Endothelial cell of umbilical vein (primary cell): Measurements from ENCODE around the gene M1AP. TPM values are rescaled to one million over a fixed set of nuclear protein-coding genes. Genes with fewer than 3 reads are reported as not detected.
A peak's percentile ranks its signal among the peaks of the same experiment; 100 is the strongest.

Experiments
- BruUV-seq: library from RNA; stranded (reverse); fragments of 400-500 nt; replicated peaks from 2 replicates; lab custom pipeline; 2021; lab: Mats Ljungman, UMichigan
- CTCF ChIA-PET: fragments of 300-600, 350-600 bp; sonication (Branson Sonifier 250); formaldehyde crosslinking; loops from one replicate; lab custom pipeline; 2021; ENCODE audit warnings: antibody characterized with exemption, inconsistent platforms; lab: Charles Lee
- POLR2A ChIA-PET: fragments of 300-600, 350-600 bp; sonication (Branson Sonifier 250); formaldehyde crosslinking; loops from one replicate; lab custom pipeline; 2021; ENCODE audit warnings: antibody characterized with exemption, inconsistent platforms; lab: Charles Lee
- DNase-seq: peaks from one replicate; pipeline ENCODE4 v3.0.0-alpha.2; 2011; ENCODE audit warnings: low read depth, low spot score
- FAIRE-seq: peaks from 2 replicates; lab custom pipeline; 2011; peaks lifted over from hg19 to GRCh38; lab: Jason Lieb, UNC
- H2AFZ ChIP-seq: 2 replicates; pipeline ENCODE4 v1.6.0; 2012; ENCODE audit warnings: low read depth, low read length, control low read depth, inconsistent platforms
- H3K27ac ChIP-seq: 2 replicates; pipeline ENCODE4 v1.5.1; 2011; ENCODE audit warnings: low read depth, mild to moderate bottlenecking, control low read depth, low read length, moderate library complexity; ENCODE audit not compliant: insufficient read depth
- H3K27me3 ChIP-seq, 2 experiments: 2 replicates each; pipeline versions ENCODE4 v1.6.0 to v1.6.1; 2011; ENCODE audit warnings: low read length in 2 of 2, mixed read lengths in 1 of 2; ENCODE audit not compliant: control insufficient read depth in 2 of 2, insufficient read depth in 2 of 2
- H3K36me3 ChIP-seq, 2 experiments: 2 replicates in 1 of 2; 3 replicates in 1 of 2; pipeline ENCODE4 v1.5.1; 2011; ENCODE audit warnings: low read length in 2 of 2, mild to moderate bottlenecking in 1 of 2, moderate library complexity in 1 of 2; ENCODE audit not compliant: control insufficient read depth in 2 of 2, insufficient read depth in 2 of 2; ENCODE audit errors: extremely low read depth in 1 of 2
- H3K4me1 ChIP-seq: 3 replicates; pipeline ENCODE4 v1.5.1; 2011; ENCODE audit warnings: mild to moderate bottlenecking, low read length; ENCODE audit not compliant: control insufficient read depth, insufficient read depth; ENCODE audit errors: extremely low read depth
- H3K4me2 ChIP-seq: 2 replicates; pipeline ENCODE4 v1.6.1; 2011; ENCODE audit warnings: low read length, control low read depth, mixed read lengths; ENCODE audit not compliant: insufficient read depth
- H3K4me3 ChIP-seq, 3 experiments: fragments of 200-600 bp in 1 of 3; sonication (generic), shearing (Covaris generic) in 1 of 3; replicated peaks in 1 of 3; 2 replicates each; pipeline ENCODE4 v1.5.1; 2011 to 2016; ENCODE audit warnings: control low read depth in 3 of 3, low read length in 3 of 3, mild to moderate bottlenecking in 2 of 3, inconsistent platforms in 1 of 3, low read depth in 1 of 3, moderate library complexity in 1 of 3; ENCODE audit not compliant: insufficient read depth in 1 of 3
- H3K79me2 ChIP-seq: 2 replicates; pipeline ENCODE4 v1.6.0; 2012; ENCODE audit warnings: low read length, inconsistent platforms; ENCODE audit not compliant: control insufficient read depth, insufficient read depth
- H3K9ac ChIP-seq: replicated peaks from 2 replicates; pipeline ENCODE3; 2011; ENCODE audit warnings: low read length, control low read depth; ENCODE audit not compliant: insufficient read depth; ENCODE audit errors: extremely low read depth
- H3K9me1 ChIP-seq: replicated peaks from 3 replicates; pipeline ENCODE4 v1.6.0; 2011; ENCODE audit warnings: mild to moderate bottlenecking, low read length; ENCODE audit not compliant: control insufficient read depth, insufficient read depth; ENCODE audit errors: extremely low read depth
- H3K9me3 ChIP-seq: replicated peaks from 2 replicates; pipeline ENCODE4 v1.5.1; 2012; ENCODE audit warnings: low read length, inconsistent platforms; ENCODE audit not compliant: control insufficient read depth, insufficient read depth
- H4K20me1 ChIP-seq: replicated peaks from 2 replicates; pipeline ENCODE3; 2011; ENCODE audit warnings: mild to moderate bottlenecking, low read length; ENCODE audit not compliant: control insufficient read depth, insufficient read depth; ENCODE audit errors: extremely low read depth
- EZH2 ChIP-seq: IDR thresholded peaks from 2 replicates; pipeline ENCODE4 v1.6.1; 2012; ENCODE audit warnings: borderline replicate concordance, low read depth, mild to moderate bottlenecking, moderate library complexity, low read length, inconsistent platforms; ENCODE audit not compliant: severe bottlenecking
- GATA2 ChIP-seq: IDR thresholded peaks from 2 replicates; pipeline ENCODE4 v1.7.0; 2011; ENCODE audit warnings: low read depth, mild to moderate bottlenecking, moderate library complexity, mixed read lengths, low read length; ENCODE audit not compliant: insufficient read length, insufficient read depth
- MAX ChIP-seq: IDR thresholded peaks from 2 replicates; pipeline ENCODE4 v1.6.1; 2011; ENCODE audit not compliant: insufficient read depth, insufficient read length
- MYC ChIP-seq: IDR thresholded peaks from one replicate; pipeline ENCODE4 v1.6.1; 2011; ENCODE audit warnings: mild to moderate bottlenecking, low read depth, low read length
- POLR2AphosphoS5 ChIP-seq: IDR thresholded peaks from 2 replicates; pipeline ENCODE4 v1.6.1; 2012; ENCODE audit warnings: low read depth, mild to moderate bottlenecking, control low read depth, low read length, moderate library complexity; ENCODE audit not compliant: insufficient read depth
- dilution Hi-C: fragments of 300-500 bp; cut with MboI; formaldehyde crosslinking; loops from one replicate; pipeline ENCODE4 v1.15.0; 2019; ENCODE audit warnings: low sequenced_read_pairs; ENCODE audit not compliant: extremely low pct_ligation_motif_present
- intact Hi-C: fragments of 100-400 bp; cut with micrococcal nuclease; formaldehyde crosslinking; loops from one replicate; pipeline ENCODE4 v1.10.0; 2022
- polyA plus RNA-seq, 4 experiments: library from polyadenylated mRNA; depleted of rRNA in 3 of 4; stranded (reverse) in 3 of 4; unstranded in 1 of 4; fragments of >200 nt; gene quantifications; 2 replicates each; pipeline versions ENCODE4 v1.2.1 to v1.2.3, GENCODE V29; 2011 to 2012; ENCODE audit warnings: missing spikeins in 1 of 4
- total RNA-seq: library from RNA; stranded (reverse); gene quantifications from 2 replicates; pipeline ENCODE4 v1.2.3, GENCODE V29; 2021

Gene M1AP
- total and polyA plus RNA-seq, 2 donors (not counting 3 experiments of a cell fraction or from before 2014, with no cell fraction given), result 0.04 TPM; not detected in 1

- H2AFZ ChIP-seq, result peak within 1 kb of the TSS; percentile 95
- H3K4me1 ChIP-seq, result peaks cover 8% of the 10 kb centered on the region
- H3K79me2 ChIP-seq, result no peaks in the 10 kb centered on the region
- H3K27ac ChIP-seq, result no peak within 1 kb of the TSS
- no peaks in the 10 kb centered on the region for H3K36me3 ChIP-seq
- BruUV-seq, result no TSS peak
- H3K4me3 ChIP-seq, result peak within 1 kb of the TSS; percentile 55 to 69 (median 57)
- CTCF ChIA-PET, result interaction anchor here (1.0 kb wide), 1 partner anchor 265 kb away, joined by 3 read pairs; no protein-coding TSS in a partner anchor
- H3K9me1 ChIP-seq, result no peaks in the 10 kb centered on the region
- no peaks in the 10 kb centered on the region for H4K20me1 ChIP-seq
- H3K27me3 ChIP-seq, result no peaks in the 10 kb centered on the region
- POLR2A ChIA-PET, result no interaction called here
- TF ChIP-seq POLR2AphosphoS5, result peak; percentile 23
- no peak for TF ChIP-seq GATA2
- intact Hi-C loops, result loop anchor here (1.0 to 5.0 kb wide), 3 partner anchors 61 to 183 kb away; no protein-coding TSS in a partner anchor
- FAIRE-seq (peak; percentile 96), DNase-seq (peak; percentile 93)
- peak within 1 kb of the TSS; percentile 72 for H3K4me2 ChIP-seq
- H3K9ac ChIP-seq, result peak within 1 kb of the TSS; percentile 30
- dilution Hi-C loops, result no loop called here
- H3K9me3 ChIP-seq, result no peaks in the 10 kb centered on the region
Observed at GRCh38 chr2:74653985-74654882, 6.1 kb upstream of the M1AP start, which contains the start of gene SEMA4F. Gene SEMA4F (plus strand): TSS chr2:74654247. CDS start chr2:74654377, 130 bp downstream.

DNA sequence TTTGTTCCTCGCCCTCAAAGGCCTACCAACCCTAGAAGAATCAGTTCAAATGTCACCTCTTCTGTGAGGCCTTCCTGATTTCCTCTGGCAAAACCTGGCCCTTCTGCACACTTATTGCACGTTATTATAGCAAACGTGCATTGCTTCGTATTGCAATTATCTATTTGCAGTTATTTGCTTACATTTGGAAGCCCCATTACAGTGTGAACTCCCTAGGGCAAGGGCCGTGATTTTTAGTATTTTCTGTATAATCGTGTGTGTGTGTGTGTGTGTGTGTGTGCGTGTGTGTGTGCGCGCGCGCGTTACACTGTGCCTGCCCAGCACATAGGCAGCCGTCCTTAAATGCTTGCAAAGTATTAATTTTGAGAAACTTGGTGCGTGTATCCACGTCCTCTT, 5.5 kb upstream of the M1AP start:
- no peaks in the 10 kb centered on the region for H3K9me3 ChIP-seq
- TF ChIP-seq EZH2 (no peak), MAX (no peak), MYC (no peak)
- peak overlapping the region; percentile 72 for H3K4me2 ChIP-seq
- peaks cover 8% of the 10 kb centered on the region for H3K4me1 ChIP-seq
- H3K27ac ChIP-seq, result no peak overlapping the region
- H2AFZ ChIP-seq, result peak overlapping the region; percentile 95
- DNase-seq (no peak), FAIRE-seq (no peak)
- H3K79me2 ChIP-seq, result no peaks in the 10 kb centered on the region
- ChIA-PET CTCF (interaction anchor here (1.0 kb wide), 1 partner anchor 266 kb away, joined by 3 read pairs; no protein-coding TSS in a partner anchor), POLR2A (no interaction called here)
- no peaks in the 10 kb centered on the region for H3K9me1 ChIP-seq
- no TSS peak for BruUV-seq
- H3K27me3 ChIP-seq, result peaks cover 2% of the 10 kb centered on the region in 2 experiments
- H3K36me3 ChIP-seq, result no peaks in the 10 kb centered on the region
- dilution Hi-C loops, result no loop called here
- H3K4me3 ChIP-seq, result peak overlapping the region; percentile 55 to 69 (median 57)
- H4K20me1 ChIP-seq, result no peaks in the 10 kb centered on the region
- H3K9ac ChIP-seq, result no peak overlapping the region
- intact Hi-C loops, result loop anchor here (5.0 kb wide), 2 partner anchors 151 to 184 kb away; no protein-coding TSS in a partner anchor
